HEK293 (cell line): ENCODE results near the gene KLHL22.

Experiments used
- CTCF ChIA-PET: fragments of 350-600 bp; formaldehyde crosslinking; extraction: SDS; loops from one replicate; lab custom pipeline; 2021; ENCODE audit warnings: antibody characterized with exemption; lab: Yijun Ruan, JAX
- POLR2A ChIA-PET: fragments of 300-600 bp; formaldehyde crosslinking; extraction: SDS; loops from one replicate; lab custom pipeline; 2020; ENCODE audit warnings: antibody characterized with exemption, inconsistent platforms; lab: Yijun Ruan, JAX
- H3K27ac ChIP-seq: fragments of 200-500 bp; sonication (Bioruptor generic); 2 replicates; pipeline ENCODE4 v1.5.1; 2014; ENCODE audit warnings: low read depth, low read length, control low read depth, inconsistent platforms; ENCODE audit errors: extremely low read depth
- H3K36me3 ChIP-seq, 2 experiments: fragments of 200-500 bp in 1 of 2; sonication (Bioruptor generic) in 1 of 2; 1 replicate in 1 of 2; 2 replicates in 1 of 2; pipeline ENCODE4 v1.5.1; 2014 to 2017; ENCODE audit warnings: inconsistent platforms in 2 of 2, low read length in 2 of 2; ENCODE audit not compliant: control insufficient read depth in 2 of 2, insufficient read depth in 1 of 2
- H3K4me1 ChIP-seq: fragments of 200-500 bp; sonication (Bioruptor generic); 2 replicates; pipeline ENCODE4 v1.5.1; 2014; ENCODE audit warnings: mild to moderate bottlenecking, low read length, inconsistent platforms; ENCODE audit not compliant: control insufficient read depth, insufficient read depth
- H3K4me3 ChIP-seq: 2 replicates; pipeline ENCODE4 v1.5.1; 2011; ENCODE audit warnings: low read depth, mild to moderate bottlenecking, control low read depth, low read length, moderate library complexity
- H3K9me3 ChIP-seq: fragments of 200-500 bp; sonication (Bioruptor generic); 2 replicates; pipeline ENCODE4 v1.5.1; 2014; ENCODE audit warnings: low read depth, low read length, inconsistent platforms; ENCODE audit not compliant: control insufficient read depth, insufficient read depth
- BCL11B ChIP-seq: fragments of 450-650 bp; formaldehyde crosslinking; IDR thresholded peaks from 2 replicates; pipeline ENCODE4 v1.5.1; 2016; ENCODE audit warnings: low read depth, missing biosample characterization, missing genetic modification characterization
- GLIS2 ChIP-seq: fragments of 450-650 bp; formaldehyde crosslinking; IDR thresholded peaks from 2 replicates; pipeline ENCODE4 v1.5.1; 2016; ENCODE audit warnings: missing biosample characterization, missing genetic modification characterization
- HOXA7 ChIP-seq: sonication (generic); formaldehyde crosslinking; IDR thresholded peaks from 2 replicates; pipeline ENCODE4 v1.8.1; 2022; ENCODE audit warnings: missing genetic modification reagents, borderline replicate concordance
- KLF9 ChIP-seq: fragments of 450-650 bp; formaldehyde crosslinking; IDR thresholded peaks from 2 replicates; pipeline ENCODE4 v1.5.1; 2016; ENCODE audit warnings: missing biosample characterization, missing genetic modification characterization, low read depth
- ZBTB17 ChIP-seq: fragments of 450-650 bp; formaldehyde crosslinking; IDR thresholded peaks from 2 replicates; pipeline ENCODE4 v1.5.1; 2016; ENCODE audit warnings: missing biosample characterization, missing genetic modification characterization
- ZBTB8A ChIP-seq: fragments of 450-650 bp; formaldehyde crosslinking; IDR thresholded peaks from 2 replicates; pipeline ENCODE4 v1.5.1; 2016; ENCODE audit warnings: missing biosample characterization, missing genetic modification characterization
- ZFHX2 ChIP-seq: fragments of 450-650 bp; formaldehyde crosslinking; conservative IDR thresholded peaks from 2 replicates; pipeline ENCODE4 v1.5.1; 2016; ENCODE audit warnings: missing biosample characterization, missing genetic modification characterization
- ZNF114 ChIP-seq: fragments of 450-650 bp; formaldehyde crosslinking; IDR thresholded peaks from 2 replicates; pipeline ENCODE4 v1.5.0; 2017; ENCODE audit warnings: missing biosample characterization, missing genetic modification characterization
- ZNF138 ChIP-seq: fragments of 450-650 bp; formaldehyde crosslinking; IDR thresholded peaks from 2 replicates; pipeline ENCODE4 v1.5.1; 2016; ENCODE audit warnings: missing biosample characterization, missing genetic modification characterization, borderline replicate concordance
- ZNF175 ChIP-seq: fragments of 450-650 bp; formaldehyde crosslinking; IDR thresholded peaks from 2 replicates; pipeline ENCODE4 v1.5.1; 2016; ENCODE audit warnings: missing biosample characterization, missing genetic modification characterization
- ZNF2 ChIP-seq: fragments of 450-650 bp; formaldehyde crosslinking; IDR thresholded peaks from 2 replicates; pipeline ENCODE4 v1.5.1; 2016; ENCODE audit warnings: missing biosample characterization, missing genetic modification characterization
- ZNF324 ChIP-seq: fragments of 450-650 bp; formaldehyde crosslinking; IDR thresholded peaks from 2 replicates; pipeline ENCODE4 v1.5.1; 2016; ENCODE audit warnings: missing biosample characterization, missing genetic modification characterization
- ZNF473 ChIP-seq: fragments of 450-650 bp; formaldehyde crosslinking; IDR thresholded peaks from 2 replicates; pipeline ENCODE4 v1.5.1; 2017; ENCODE audit warnings: missing biosample characterization, missing genetic modification characterization
- ZNF521 ChIP-seq: fragments of 450-650 bp; formaldehyde crosslinking; IDR thresholded peaks from 2 replicates; pipeline ENCODE4 v1.5.1; 2017; ENCODE audit warnings: missing biosample characterization, mild to moderate bottlenecking, missing genetic modification characterization
- ZNF654 ChIP-seq: fragments of 450-650 bp; formaldehyde crosslinking; IDR thresholded peaks from 2 replicates; pipeline ENCODE4 v1.5.1; 2016; ENCODE audit warnings: low read depth, missing biosample characterization, missing genetic modification characterization
- ZNF747 ChIP-seq: fragments of 450-650 bp; formaldehyde crosslinking; IDR thresholded peaks from 2 replicates; pipeline ENCODE4 v1.5.1; 2016; ENCODE audit warnings: missing biosample characterization, missing genetic modification characterization
- TF ChIP-seq, protein P1 (sequence below): fragments of 450-650 bp; formaldehyde crosslinking; IDR thresholded peaks from 2 replicates; pipeline ENCODE4 v1.5.1; 2016; ENCODE audit warnings: missing biosample characterization, missing genetic modification characterization
- TF ChIP-seq, protein P2 (sequence below): fragments of 450-650 bp; formaldehyde crosslinking; IDR thresholded peaks from 2 replicates; pipeline ENCODE4 v1.5.1; 2016; ENCODE audit warnings: missing biosample characterization, missing genetic modification characterization
- TF ChIP-seq, protein P3 (sequence below): fragments of 450-650 bp; formaldehyde crosslinking; IDR thresholded peaks from 2 replicates; pipeline ENCODE4 v1.5.1; 2017; ENCODE audit warnings: missing biosample characterization, missing genetic modification characterization
- TF ChIP-seq, protein P4 (sequence below): fragments of 450-650 bp; formaldehyde crosslinking; IDR thresholded peaks from 2 replicates; pipeline ENCODE4 v1.5.1; 2016; ENCODE audit warnings: missing biosample characterization, missing genetic modification characterization
- TF ChIP-seq, protein P5 (sequence below): fragments of 450-650 bp; formaldehyde crosslinking; IDR thresholded peaks from 2 replicates; pipeline ENCODE4 v1.5.0; 2017; ENCODE audit warnings: missing biosample characterization, missing genetic modification characterization, borderline replicate concordance

The KLHL22 gene

DNA sequence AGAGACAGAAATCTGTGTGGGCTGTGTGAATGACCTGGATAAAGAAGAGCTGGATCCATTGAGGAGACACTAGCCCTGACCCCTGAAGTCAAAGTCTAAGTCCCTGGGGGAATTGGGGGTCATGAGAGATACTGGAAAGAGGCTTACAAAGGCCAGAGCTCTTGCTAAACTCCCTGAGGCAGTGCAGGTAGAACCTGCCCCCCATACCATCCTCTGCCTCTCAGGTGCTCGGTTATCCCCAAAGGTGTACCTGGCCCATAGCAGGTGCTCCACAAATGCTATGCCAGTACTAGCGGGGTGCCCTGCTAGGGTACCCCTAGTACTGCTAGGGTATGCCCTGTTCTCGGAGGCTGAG is 38.9 kb downstream of the KLHL22 start:
- ChIA-PET CTCF (interaction anchor here (0.6 to 10.0 kb wide), 24 partner anchors 10 to 328 kb away, joined by 3 to 133 read pairs (median 4); partner anchors contain the start of gene KLHL22), POLR2A (interaction anchor here (0.8 to 1.4 kb wide), 4 partner anchors 20 to 137 kb away, joined by 3 to 8 read pairs (median 4); partner anchors contain the start of gene DGCR6L)
- Histone ChIP-seq H3K36me3 (peaks cover 0 to 81% of the 10 kb centered on the region in 2 experiments; a peak in 2 of 3 replicates), H3K27ac (no peak overlapping the region), H3K4me3 (no peak overlapping the region), H3K9me3 (no peaks in the 10 kb centered on the region), H3K4me1 (no peaks in the 10 kb centered on the region)
- TF ChIP-seq HOXA7 (CRISPR knock-in tag), result no peak
- TF ChIP-seq ZNF114 (tag by site-specific recombination), result no peak
- no peak for TF ChIP-seq ZBTB8A (tag by site-specific recombination)

DNA sequence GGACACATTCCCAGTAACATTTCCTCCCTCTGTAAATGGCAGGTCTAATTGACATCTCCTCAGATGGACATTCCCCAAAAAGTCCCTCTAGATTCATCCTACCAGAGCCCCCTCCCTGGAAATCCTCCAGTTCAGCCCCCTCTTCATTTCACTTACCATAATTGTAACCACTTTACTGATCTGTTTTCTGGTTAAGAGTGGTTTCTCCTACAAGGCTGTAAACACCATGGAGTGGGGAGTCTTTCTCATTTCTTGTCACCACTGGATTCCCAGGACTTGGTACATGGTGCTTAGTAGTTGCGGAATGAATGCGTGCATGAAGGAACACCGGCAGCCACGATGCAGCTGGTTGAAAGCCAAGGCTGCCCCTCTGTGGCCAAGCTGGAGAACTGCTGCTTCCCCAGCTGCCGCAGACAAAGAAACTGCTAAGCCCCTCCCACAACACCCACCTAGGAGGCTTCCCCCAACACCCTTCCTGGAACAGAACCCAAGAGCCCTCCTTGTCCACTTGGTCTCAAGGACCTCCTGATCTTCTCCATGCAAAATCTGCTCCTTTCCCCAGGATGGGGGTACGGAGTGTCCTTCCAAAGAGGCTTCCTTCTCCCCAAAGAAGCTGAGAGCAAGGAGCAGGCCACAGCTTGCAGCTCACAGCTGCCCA is 39.4 kb downstream of the KLHL22 start:
- Histone ChIP-seq H3K4me3 (no peak overlapping the region), H3K36me3 (peaks cover 0 to 86% of the 10 kb centered on the region in 2 experiments; a peak in 2 of 3 replicates), H3K27ac (no peak overlapping the region), H3K9me3 (no peaks in the 10 kb centered on the region), H3K4me1 (no peaks in the 10 kb centered on the region)
- ChIA-PET CTCF (interaction anchor here (0.6 to 10.0 kb wide), 24 partner anchors 11 to 328 kb away, joined by 3 to 133 read pairs (median 4); partner anchors contain the start of gene KLHL22), POLR2A (interaction anchor here (0.6 to 1.4 kb wide), 5 partner anchors 19 to 136 kb away, joined by 3 to 8 read pairs (median 3); partner anchors contain the start of gene DGCR6L)
- TF ChIP-seq GLIS2 (tag by site-specific recombination), result no peak
- no peak for TF ChIP-seq ZNF747 (tag by site-specific recombination)
- TF ChIP-seq, protein P1, sequence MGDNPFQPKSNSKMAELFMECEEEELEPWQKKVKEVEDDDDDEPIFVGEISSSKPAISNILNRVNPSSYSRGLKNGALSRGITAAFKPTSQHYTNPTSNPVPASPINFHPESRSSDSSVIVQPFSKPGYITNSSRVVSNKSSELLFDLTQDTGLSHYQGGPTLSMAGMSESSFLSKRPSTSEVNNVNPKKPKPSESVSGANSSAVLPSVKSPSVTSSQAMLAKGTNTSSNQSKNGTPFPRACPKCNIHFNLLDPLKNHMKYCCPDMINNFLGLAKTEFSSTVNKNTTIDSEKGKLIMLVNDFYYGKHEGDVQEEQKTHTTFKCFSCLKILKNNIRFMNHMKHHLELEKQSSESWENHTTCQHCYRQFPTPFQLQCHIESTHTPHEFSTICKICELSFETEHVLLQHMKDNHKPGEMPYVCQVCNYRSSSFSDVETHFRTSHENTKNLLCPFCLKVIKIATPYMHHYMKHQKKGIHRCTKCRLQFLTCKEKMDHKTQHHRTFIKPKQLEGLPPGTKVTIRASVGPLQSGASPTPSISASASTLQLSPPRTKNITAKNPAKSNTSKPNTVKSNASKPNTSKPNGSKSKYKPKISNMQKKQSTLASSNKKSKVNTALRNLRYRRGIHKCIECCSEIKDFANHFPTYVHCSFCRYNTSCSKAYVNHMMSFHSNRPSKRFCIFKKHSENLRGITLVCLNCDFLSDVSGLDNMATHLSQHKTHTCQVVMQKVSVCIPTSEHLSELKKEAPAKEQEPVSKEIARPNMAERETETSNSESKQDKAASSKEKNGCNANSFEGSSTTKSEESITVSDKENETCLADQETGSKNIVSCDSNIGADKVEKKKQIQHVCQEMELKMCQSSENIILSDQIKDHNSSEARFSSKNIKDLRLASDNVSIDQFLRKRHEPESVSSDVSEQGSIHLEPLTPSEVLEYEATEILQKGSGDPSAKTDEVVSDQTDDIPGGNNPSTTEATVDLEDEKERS (tag by site-specific recombination), result no peak
- TF ChIP-seq, protein P2, sequence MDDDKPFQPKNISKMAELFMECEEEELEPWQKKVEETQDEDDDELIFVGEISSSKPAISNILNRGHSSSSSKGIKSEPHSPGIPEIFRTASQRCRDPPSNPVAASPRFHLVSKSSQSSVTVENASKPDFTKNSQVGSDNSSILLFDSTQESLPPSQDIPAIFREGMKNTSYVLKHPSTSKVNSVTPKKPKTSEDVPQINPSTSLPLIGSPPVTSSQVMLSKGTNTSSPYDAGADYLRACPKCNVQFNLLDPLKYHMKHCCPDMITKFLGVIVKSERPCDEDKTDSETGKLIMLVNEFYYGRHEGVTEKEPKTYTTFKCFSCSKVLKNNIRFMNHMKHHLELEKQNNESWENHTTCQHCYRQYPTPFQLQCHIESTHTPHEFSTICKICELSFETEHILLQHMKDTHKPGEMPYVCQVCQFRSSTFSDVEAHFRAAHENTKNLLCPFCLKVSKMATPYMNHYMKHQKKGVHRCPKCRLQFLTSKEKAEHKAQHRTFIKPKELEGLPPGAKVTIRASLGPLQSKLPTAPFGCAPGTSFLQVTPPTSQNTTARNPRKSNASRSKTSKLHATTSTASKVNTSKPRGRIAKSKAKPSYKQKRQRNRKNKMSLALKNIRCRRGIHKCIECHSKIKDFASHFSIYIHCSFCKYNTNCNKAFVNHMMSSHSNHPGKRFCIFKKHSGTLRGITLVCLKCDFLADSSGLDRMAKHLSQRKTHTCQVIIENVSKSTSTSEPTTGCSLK (tag by site-specific recombination), result no peak
- no peak for TF ChIP-seq ZNF473 (tag by site-specific recombination)
- 0 out of 2 replicates have a peak, but pooled peaks have one; percentile 19 for TF ChIP-seq KLF9 (tag by site-specific recombination)
- TF ChIP-seq ZNF654 (tag by site-specific recombination), result peak; percentile 88
- TF ChIP-seq BCL11B (tag by site-specific recombination), result no peak
- peak; percentile 70 for TF ChIP-seq ZFHX2 (tag by site-specific recombination)
- no peak for TF ChIP-seq ZNF175 (tag by site-specific recombination)
- TF ChIP-seq, protein P3, sequence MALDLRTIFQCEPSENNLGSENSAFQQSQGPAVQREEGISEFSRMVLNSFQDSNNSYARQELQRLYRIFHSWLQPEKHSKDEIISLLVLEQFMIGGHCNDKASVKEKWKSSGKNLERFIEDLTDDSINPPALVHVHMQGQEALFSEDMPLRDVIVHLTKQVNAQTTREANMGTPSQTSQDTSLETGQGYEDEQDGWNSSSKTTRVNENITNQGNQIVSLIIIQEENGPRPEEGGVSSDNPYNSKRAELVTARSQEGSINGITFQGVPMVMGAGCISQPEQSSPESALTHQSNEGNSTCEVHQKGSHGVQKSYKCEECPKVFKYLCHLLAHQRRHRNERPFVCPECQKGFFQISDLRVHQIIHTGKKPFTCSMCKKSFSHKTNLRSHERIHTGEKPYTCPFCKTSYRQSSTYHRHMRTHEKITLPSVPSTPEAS, result no peak
- TF ChIP-seq, protein P4, sequence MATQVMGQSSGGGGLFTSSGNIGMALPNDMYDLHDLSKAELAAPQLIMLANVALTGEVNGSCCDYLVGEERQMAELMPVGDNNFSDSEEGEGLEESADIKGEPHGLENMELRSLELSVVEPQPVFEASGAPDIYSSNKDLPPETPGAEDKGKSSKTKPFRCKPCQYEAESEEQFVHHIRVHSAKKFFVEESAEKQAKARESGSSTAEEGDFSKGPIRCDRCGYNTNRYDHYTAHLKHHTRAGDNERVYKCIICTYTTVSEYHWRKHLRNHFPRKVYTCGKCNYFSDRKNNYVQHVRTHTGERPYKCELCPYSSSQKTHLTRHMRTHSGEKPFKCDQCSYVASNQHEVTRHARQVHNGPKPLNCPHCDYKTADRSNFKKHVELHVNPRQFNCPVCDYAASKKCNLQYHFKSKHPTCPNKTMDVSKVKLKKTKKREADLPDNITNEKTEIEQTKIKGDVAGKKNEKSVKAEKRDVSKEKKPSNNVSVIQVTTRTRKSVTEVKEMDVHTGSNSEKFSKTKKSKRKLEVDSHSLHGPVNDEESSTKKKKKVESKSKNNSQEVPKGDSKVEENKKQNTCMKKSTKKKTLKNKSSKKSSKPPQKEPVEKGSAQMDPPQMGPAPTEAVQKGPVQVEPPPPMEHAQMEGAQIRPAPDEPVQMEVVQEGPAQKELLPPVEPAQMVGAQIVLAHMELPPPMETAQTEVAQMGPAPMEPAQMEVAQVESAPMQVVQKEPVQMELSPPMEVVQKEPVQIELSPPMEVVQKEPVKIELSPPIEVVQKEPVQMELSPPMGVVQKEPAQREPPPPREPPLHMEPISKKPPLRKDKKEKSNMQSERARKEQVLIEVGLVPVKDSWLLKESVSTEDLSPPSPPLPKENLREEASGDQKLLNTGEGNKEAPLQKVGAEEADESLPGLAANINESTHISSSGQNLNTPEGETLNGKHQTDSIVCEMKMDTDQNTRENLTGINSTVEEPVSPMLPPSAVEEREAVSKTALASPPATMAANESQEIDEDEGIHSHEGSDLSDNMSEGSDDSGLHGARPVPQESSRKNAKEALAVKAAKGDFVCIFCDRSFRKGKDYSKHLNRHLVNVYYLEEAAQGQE (tag by site-specific recombination), result no peak
- TF ChIP-seq ZNF324, result no peak
- peak; percentile 76 for TF ChIP-seq ZNF2 (tag by site-specific recombination)
- no peak for TF ChIP-seq ZBTB17
- TF ChIP-seq ZBTB8A (tag by site-specific recombination), result no peak
- TF ChIP-seq ZNF521 (tag by site-specific recombination), result no peak
- no peak for TF ChIP-seq ZNF138 (tag by site-specific recombination)
- TF ChIP-seq, protein P5, sequence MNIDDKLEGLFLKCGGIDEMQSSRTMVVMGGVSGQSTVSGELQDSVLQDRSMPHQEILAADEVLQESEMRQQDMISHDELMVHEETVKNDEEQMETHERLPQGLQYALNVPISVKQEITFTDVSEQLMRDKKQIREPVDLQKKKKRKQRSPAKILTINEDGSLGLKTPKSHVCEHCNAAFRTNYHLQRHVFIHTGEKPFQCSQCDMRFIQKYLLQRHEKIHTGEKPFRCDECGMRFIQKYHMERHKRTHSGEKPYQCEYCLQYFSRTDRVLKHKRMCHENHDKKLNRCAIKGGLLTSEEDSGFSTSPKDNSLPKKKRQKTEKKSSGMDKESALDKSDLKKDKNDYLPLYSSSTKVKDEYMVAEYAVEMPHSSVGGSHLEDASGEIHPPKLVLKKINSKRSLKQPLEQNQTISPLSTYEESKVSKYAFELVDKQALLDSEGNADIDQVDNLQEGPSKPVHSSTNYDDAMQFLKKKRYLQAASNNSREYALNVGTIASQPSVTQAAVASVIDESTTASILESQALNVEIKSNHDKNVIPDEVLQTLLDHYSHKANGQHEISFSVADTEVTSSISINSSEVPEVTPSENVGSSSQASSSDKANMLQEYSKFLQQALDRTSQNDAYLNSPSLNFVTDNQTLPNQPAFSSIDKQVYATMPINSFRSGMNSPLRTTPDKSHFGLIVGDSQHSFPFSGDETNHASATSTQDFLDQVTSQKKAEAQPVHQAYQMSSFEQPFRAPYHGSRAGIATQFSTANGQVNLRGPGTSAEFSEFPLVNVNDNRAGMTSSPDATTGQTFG (tag by site-specific recombination), result no peak
